Measurements from ENCODE around the gene SRL.

GRCh38 chr16:4207229-4207628, 34.7 kb downstream of the SRL start:
- TF ChIP-seq CTCF (IDR thresholded peaks at IDR 0.05; ENCODE audit: poor library complexity) (no peak), EZH2 (IDR thresholded peaks at IDR 0.05; ENCODE audit: borderline replicate concordance) (no peak), EZH2phosphoT487 (IDR thresholded peaks at IDR 0.05; ENCODE audit: low read depth, severe bottlenecking, unreplicated experiment) (no peak)

Measured in hepatocyte (in vitro differentiated cells).